Mesothelial cell of epicardium (in vitro differentiated cells): ENCODE data around the gene NUAK2. TPM values are rescaled to one million over a fixed set of nuclear protein-coding genes. Genes with fewer than 3 reads are reported as not detected.
"Not testable (repeated sequence)": the region's sequence is repeated elsewhere in the genome, so short reads cannot be mapped to it uniquely, and the experiment has no call there.

Experiments
- DNase-seq, 2 experiments: peaks; one replicate each; pipeline ENCODE4 v3.0.0; 2021; ENCODE audit warnings: low spot score in 2 of 2; ENCODE audit not compliant: unreplicated experiment in 2 of 2
- H3K27ac Mint-ChIP-seq: 2 replicates; pipeline ENCODE4 v1.8.0; 2021; ENCODE audit warnings: mixed read lengths
- H3K27me3 Mint-ChIP-seq: 2 replicates; pipeline ENCODE4 v1.8.0; 2021; ENCODE audit warnings: low read depth, mixed read lengths
- H3K36me3 Mint-ChIP-seq: 2 replicates; pipeline ENCODE4 v1.8.0; 2021; ENCODE audit warnings: mixed read lengths
- H3K4me1 Mint-ChIP-seq: 2 replicates; pipeline ENCODE4 v1.8.0; 2021; ENCODE audit warnings: mixed read lengths
- H3K4me3 Mint-ChIP-seq: 2 replicates; pipeline ENCODE4 v1.8.0; 2021; ENCODE audit warnings: mild to moderate bottlenecking, moderate library complexity, mixed read lengths
- H3K9me3 Mint-ChIP-seq: 2 replicates; pipeline ENCODE4 v1.8.0; 2021; ENCODE audit warnings: mixed read lengths
- total RNA-seq: library from RNA; stranded (reverse); gene quantifications from 3 replicates; pipeline ENCODE4 v1.2.1, GENCODE V29; 2021
- TF ChIP-seq, protein P1 (sequence below): fragments of 200-600 bp; sonication (generic); IDR thresholded peaks from one replicate; pipeline ENCODE4 v1.5.0; 2021; ENCODE audit warnings: antibody characterized with exemption; ENCODE audit not compliant: unreplicated experiment

The NUAK2 gene
- total RNA-seq, 1 donor from 2014 or later = 5.7 TPM

GRCh38 chr1:205303247-205303888 is 18.2 kb downstream of the NUAK2 start:
- DNase-seq = no peak
- Mint-ChIP-seq H3K4me1 (peaks cover 34% of the 10 kb centered on the region), H3K27me3 (no peaks in the 10 kb centered on the region), H3K27ac (peak overlapping the region; percentile 53), H3K36me3 (peaks cover 31% of the 10 kb centered on the region), H3K9me3 (no peaks in the 10 kb centered on the region), H3K4me3 (no peak overlapping the region)
- TF ChIP-seq, protein P1, sequence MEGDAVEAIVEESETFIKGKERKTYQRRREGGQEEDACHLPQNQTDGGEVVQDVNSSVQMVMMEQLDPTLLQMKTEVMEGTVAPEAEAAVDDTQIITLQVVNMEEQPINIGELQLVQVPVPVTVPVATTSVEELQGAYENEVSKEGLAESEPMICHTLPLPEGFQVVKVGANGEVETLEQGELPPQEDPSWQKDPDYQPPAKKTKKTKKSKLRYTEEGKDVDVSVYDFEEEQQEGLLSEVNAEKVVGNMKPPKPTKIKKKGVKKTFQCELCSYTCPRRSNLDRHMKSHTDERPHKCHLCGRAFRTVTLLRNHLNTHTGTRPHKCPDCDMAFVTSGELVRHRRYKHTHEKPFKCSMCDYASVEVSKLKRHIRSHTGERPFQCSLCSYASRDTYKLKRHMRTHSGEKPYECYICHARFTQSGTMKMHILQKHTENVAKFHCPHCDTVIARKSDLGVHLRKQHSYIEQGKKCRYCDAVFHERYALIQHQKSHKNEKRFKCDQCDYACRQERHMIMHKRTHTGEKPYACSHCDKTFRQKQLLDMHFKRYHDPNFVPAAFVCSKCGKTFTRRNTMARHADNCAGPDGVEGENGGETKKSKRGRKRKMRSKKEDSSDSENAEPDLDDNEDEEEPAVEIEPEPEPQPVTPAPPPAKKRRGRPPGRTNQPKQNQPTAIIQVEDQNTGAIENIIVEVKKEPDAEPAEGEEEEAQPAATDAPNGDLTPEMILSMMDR = no peak

- no peaks in the 10 kb centered on the region for H3K9me3 Mint-ChIP-seq
- H3K36me3 Mint-ChIP-seq = peaks cover 23% of the 10 kb centered on the region
- TF ChIP-seq, protein P1 = no peak
- no peaks in the 10 kb centered on the region for H3K27me3 Mint-ChIP-seq
- DNase-seq = no peak
- peaks cover 41% of the 10 kb centered on the region for H3K4me1 Mint-ChIP-seq
- H3K4me3 Mint-ChIP-seq = no peak overlapping the region
- H3K27ac Mint-ChIP-seq = peak overlapping the region; percentile 96
Measured at GRCh38 chr1:205301842-205302588, 19.5 kb downstream of the NUAK2 start.

GRCh38 chr1:205301205-205301821 is 20.2 kb downstream of the NUAK2 start:
- no peaks in the 10 kb centered on the region for H3K27me3 Mint-ChIP-seq
- peaks cover 19% of the 10 kb centered on the region for H3K36me3 Mint-ChIP-seq
- peak overlapping the region; percentile 96 for H3K27ac Mint-ChIP-seq
- TF ChIP-seq, protein P1 = no peak
- no peaks in the 10 kb centered on the region for H3K9me3 Mint-ChIP-seq
- peaks cover 42% of the 10 kb centered on the region for H3K4me1 Mint-ChIP-seq
- peak; percentile 73 to 82 for DNase-seq
- peak overlapping the region; percentile 2 for H3K4me3 Mint-ChIP-seq

DNA sequence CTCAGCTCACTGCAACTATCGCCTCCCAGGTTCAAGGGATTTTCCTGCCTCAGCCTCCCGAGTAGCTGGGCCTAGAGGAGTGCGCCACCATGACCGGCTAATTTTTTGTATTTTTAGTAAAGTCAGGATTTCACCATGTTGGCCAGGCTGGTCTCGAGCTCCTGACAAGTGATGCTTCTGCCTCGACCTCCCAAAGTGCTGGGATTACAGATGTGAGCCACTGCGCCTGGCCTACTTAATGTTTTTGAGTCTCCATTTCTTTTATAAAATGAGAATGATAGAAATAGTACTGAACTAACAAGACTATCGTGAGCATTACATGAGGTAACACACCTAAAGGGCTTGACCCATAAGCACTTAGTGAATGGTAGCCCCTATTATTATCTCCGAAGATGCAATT is 21.4 kb downstream of the NUAK2 start:
- Mint-ChIP-seq H3K4me3 (no peak overlapping the region), H3K36me3 (peaks cover 11% of the 10 kb centered on the region), H3K27me3 (no peaks in the 10 kb centered on the region), H3K27ac (peak overlapping the region; percentile 96), H3K4me1 (peaks cover 51% of the 10 kb centered on the region), H3K9me3 (no peaks in the 10 kb centered on the region)
- TF ChIP-seq, protein P1 = no peak
- no peak for DNase-seq

- H3K27ac Mint-ChIP-seq = peak overlapping the region; percentile 92
- peak in 1 of 2 experiments; percentile 62 for DNase-seq
- no peaks in the 10 kb centered on the region for H3K27me3 Mint-ChIP-seq
- no peak overlapping the region for H3K4me3 Mint-ChIP-seq
- peaks cover 4% of the 10 kb centered on the region for H3K36me3 Mint-ChIP-seq
- H3K9me3 Mint-ChIP-seq = no peaks in the 10 kb centered on the region
- H3K4me1 Mint-ChIP-seq = peaks cover 66% of the 10 kb centered on the region
- TF ChIP-seq, protein P1 = no peak
Measured at GRCh38 chr1:205298191-205298994, 23.2 kb downstream of the NUAK2 start.

DNA sequence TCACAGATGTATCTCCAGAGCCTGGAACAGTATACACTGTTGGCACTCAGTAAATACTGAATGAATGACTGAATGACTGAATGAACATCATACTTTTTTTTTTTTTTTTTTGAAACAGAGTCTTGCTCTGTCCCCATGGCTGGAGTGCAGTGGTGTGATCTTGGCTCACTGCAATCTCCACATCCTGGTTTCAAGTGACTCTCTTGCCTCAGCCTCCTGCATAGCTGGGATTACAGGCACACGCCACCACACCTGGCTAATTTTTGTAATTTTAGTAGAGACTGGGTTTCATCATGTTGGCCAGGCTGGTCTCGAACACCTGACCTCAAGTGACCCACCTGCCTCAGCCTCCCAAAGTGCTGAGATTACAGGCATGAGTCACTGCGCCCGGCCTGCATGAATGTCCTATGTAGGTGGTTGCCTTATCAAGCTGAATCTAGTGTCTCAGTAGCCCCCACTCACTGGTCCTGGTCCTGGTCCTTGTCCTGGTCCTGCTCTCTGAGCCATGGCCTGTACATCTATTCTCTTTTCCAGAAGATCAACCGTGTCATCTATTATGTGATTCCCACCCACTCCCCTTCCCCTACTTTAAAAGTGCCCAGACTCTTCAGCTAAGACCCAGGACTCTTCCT is 23.9 kb downstream of the NUAK2 start:
- H3K4me3 Mint-ChIP-seq, H3K27me3 Mint-ChIP-seq, H3K36me3 Mint-ChIP-seq, DNase-seq, H3K9me3 Mint-ChIP-seq: not testable (repeated sequence)
- peaks cover 66% of the 10 kb centered on the region for H3K4me1 Mint-ChIP-seq
- peak overlapping the region; percentile 92 for H3K27ac Mint-ChIP-seq
